ENCODE data around the gene CDK19. TPM values are rescaled to one million over a fixed set of nuclear protein-coding genes. Genes with fewer than 3 reads are reported as not detected.
"Not testable (repeated sequence)": the region's sequence is repeated elsewhere in the genome, so short reads cannot be mapped to it uniquely, and the experiment has no call there.

The CDK19 gene
- total and polyA plus RNA-seq, 3 donors from 2014 or later, result 30.7 to 50.0 (median 31.5) TPM

DNA sequence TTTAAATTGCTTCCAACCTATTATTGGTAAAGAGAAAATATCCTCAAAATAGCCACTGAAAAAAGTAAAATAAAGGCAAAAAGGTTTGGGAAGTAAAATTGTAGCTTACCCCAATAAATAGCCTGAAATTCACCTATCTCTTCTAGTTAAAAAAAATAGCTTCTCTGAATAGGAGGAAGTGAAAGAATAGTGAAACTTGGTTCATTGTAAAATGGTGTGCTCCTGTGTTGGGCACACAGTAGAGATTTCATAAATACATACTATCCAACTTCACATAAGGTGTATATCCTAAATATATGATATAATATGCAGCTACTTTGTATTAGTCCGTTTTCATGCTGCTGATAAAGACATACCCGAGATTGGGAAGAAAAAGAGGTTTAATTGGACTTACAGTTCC, 45.3 kb downstream of the CDK19 start:
- DNase-seq, result no peak
- H3K36me3 ChIP-seq (ENCODE audit: low read depth, missing control alignments), result no peaks in the 10 kb centered on the region
- 81 to 89% methylated on average over 2 of the region's 2 CpGs for WGBS, 2 donors
- no peaks in the 10 kb centered on the region for H3K9me3 ChIP-seq
- no peaks in the 10 kb centered on the region for H3K4me1 ChIP-seq
- intact Hi-C loops (cut with DNase I; ENCODE audit: low total_unique reads), result no loop called here
- no peak overlapping the region for H3K4me3 ChIP-seq
- H3K27me3 ChIP-seq, result no peaks in the 10 kb centered on the region
- no peak overlapping the region for H3K27ac ChIP-seq
- no peak for TF ChIP-seq POLR2A (IDR thresholded peaks at IDR 0.05)
- TF ChIP-seq, protein P1, sequence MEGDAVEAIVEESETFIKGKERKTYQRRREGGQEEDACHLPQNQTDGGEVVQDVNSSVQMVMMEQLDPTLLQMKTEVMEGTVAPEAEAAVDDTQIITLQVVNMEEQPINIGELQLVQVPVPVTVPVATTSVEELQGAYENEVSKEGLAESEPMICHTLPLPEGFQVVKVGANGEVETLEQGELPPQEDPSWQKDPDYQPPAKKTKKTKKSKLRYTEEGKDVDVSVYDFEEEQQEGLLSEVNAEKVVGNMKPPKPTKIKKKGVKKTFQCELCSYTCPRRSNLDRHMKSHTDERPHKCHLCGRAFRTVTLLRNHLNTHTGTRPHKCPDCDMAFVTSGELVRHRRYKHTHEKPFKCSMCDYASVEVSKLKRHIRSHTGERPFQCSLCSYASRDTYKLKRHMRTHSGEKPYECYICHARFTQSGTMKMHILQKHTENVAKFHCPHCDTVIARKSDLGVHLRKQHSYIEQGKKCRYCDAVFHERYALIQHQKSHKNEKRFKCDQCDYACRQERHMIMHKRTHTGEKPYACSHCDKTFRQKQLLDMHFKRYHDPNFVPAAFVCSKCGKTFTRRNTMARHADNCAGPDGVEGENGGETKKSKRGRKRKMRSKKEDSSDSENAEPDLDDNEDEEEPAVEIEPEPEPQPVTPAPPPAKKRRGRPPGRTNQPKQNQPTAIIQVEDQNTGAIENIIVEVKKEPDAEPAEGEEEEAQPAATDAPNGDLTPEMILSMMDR (IDR thresholded peaks at IDR 0.05), result no peak

GRCh38 chr6:110768057-110768456, 47.2 kb downstream of the CDK19 start:
- no peak overlapping the region for H3K27ac ChIP-seq
- DNase-seq, result no peak
- 92 to 100% methylated on average over 1 of the region's 1 CpG for whole genome bisulfite sequencing, 2 donors
- H3K36me3 ChIP-seq (ENCODE audit: low read depth, missing control alignments), result no peaks in the 10 kb centered on the region
- H3K27me3 ChIP-seq, result no peaks in the 10 kb centered on the region
- H3K4me1 ChIP-seq, result no peaks in the 10 kb centered on the region
- intact Hi-C loops (cut with DNase I; ENCODE audit: low total_unique reads), result no loop called here
- no peaks in the 10 kb centered on the region for H3K9me3 ChIP-seq
- TF ChIP-seq, protein P1 (IDR thresholded peaks at IDR 0.05), result no peak
- no peak for TF ChIP-seq POLR2A (IDR thresholded peaks at IDR 0.05)
- no peak overlapping the region for H3K4me3 ChIP-seq

DNA sequence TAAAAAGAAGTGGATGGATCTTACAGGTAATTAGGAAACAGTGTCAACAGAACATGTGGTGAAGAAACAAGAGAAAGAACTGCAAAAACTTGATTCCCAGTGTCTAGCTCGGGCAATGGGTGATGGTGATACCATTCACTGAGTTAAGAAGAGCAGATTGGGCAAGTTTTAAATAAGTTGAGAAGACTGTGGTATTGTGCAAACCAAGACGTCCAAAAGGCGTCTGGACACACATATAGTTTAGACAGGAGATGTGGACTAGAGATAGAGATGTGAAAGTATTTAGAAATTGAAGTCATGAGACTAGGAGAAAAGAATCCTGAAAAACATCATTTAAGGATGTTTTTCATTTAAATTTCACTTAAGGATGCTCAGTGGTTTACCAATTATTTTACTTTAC, 53.9 kb downstream of the CDK19 start:
- no peak for TF ChIP-seq POLR2A (IDR thresholded peaks at IDR 0.05)
- TF ChIP-seq, protein P1 (IDR thresholded peaks at IDR 0.05), result no peak
- no peak overlapping the region for H3K27ac ChIP-seq
- 83 to 91% methylated on average over 3 of the region's 3 CpGs for WGBS, 2 donors
- intact Hi-C loops (cut with DNase I; ENCODE audit: low total_unique reads), result no loop called here
- no peak overlapping the region for H3K4me3 ChIP-seq
- no peaks in the 10 kb centered on the region for H3K27me3 ChIP-seq
- no peaks in the 10 kb centered on the region for H3K9me3 ChIP-seq
- no peaks in the 10 kb centered on the region for H3K36me3 ChIP-seq (ENCODE audit: low read depth, missing control alignments)
- DNase-seq, result no peak
- H3K4me1 ChIP-seq, result no peaks in the 10 kb centered on the region

GRCh38 chr6:110760589-110760988, 54.7 kb downstream of the CDK19 start:
- no peak for DNase-seq
- Histone ChIP-seq H3K4me3 (no peak overlapping the region), H3K27ac (no peak overlapping the region), H3K36me3 (ENCODE audit: low read depth, missing control alignments) (no peaks in the 10 kb centered on the region), H3K27me3 (no peaks in the 10 kb centered on the region), H3K4me1 (no peaks in the 10 kb centered on the region), H3K9me3 (no peaks in the 10 kb centered on the region)
- WGBS, 2 donors, result 92 to 93% methylated on average over 8 of the region's 8 CpGs
- TF ChIP-seq POLR2A (IDR thresholded peaks at IDR 0.05), result no peak
- TF ChIP-seq, protein P1 (IDR thresholded peaks at IDR 0.05), result no peak
- intact Hi-C loops (cut with DNase I; ENCODE audit: low total_unique reads), result no loop called here

GRCh38 chr6:110760098-110760497, 55.2 kb downstream of the CDK19 start:
- DNase-seq; H3K36me3 ChIP-seq (ENCODE audit: low read depth, missing control alignments); H3K4me3 ChIP-seq; H3K4me1 ChIP-seq; H3K9me3 ChIP-seq; H3K27ac ChIP-seq; H3K27me3 ChIP-seq; intact Hi-C loops (cut with DNase I; ENCODE audit: low total_unique reads): not testable (repeated sequence)
- 89 to 91% methylated on average over 5 of the region's 5 CpGs for WGBS, 2 donors

All from testis (tissue), 3 donors.